Endothelial cell of umbilical vein (primary cell): ENCODE data around the gene ADARB2. TPM values are rescaled to one million over a fixed set of nuclear protein-coding genes. Genes with fewer than 3 reads are reported as not detected.

Experiments used
- BruUV-seq: library from RNA; stranded (reverse); fragments of 400-500 nt; replicated peaks from 2 replicates; lab custom pipeline; 2021; lab: Mats Ljungman, UMichigan
- CTCF ChIA-PET: fragments of 300-600, 350-600 bp; sonication (Branson Sonifier 250); formaldehyde crosslinking; loops from one replicate; lab custom pipeline; 2021; ENCODE audit warnings: antibody characterized with exemption, inconsistent platforms; lab: Charles Lee
- POLR2A ChIA-PET: fragments of 300-600, 350-600 bp; sonication (Branson Sonifier 250); formaldehyde crosslinking; loops from one replicate; lab custom pipeline; 2021; ENCODE audit warnings: antibody characterized with exemption, inconsistent platforms; lab: Charles Lee
- DNase-seq: peaks from one replicate; pipeline ENCODE4 v3.0.0-alpha.2; 2011; ENCODE audit warnings: low read depth, low spot score
- FAIRE-seq: peaks from 2 replicates; lab custom pipeline; 2011; peaks lifted over from hg19 to GRCh38; lab: Jason Lieb, UNC
- H2AFZ ChIP-seq: 2 replicates; pipeline ENCODE4 v1.6.0; 2012; ENCODE audit warnings: low read depth, low read length, control low read depth, inconsistent platforms
- H3K27ac ChIP-seq: 2 replicates; pipeline ENCODE4 v1.5.1; 2011; ENCODE audit warnings: low read depth, mild to moderate bottlenecking, control low read depth, low read length, moderate library complexity; ENCODE audit not compliant: insufficient read depth
- H3K27me3 ChIP-seq, 2 experiments: 2 replicates each; pipeline versions ENCODE4 v1.6.0 to v1.6.1; 2011; ENCODE audit warnings: low read length in 2 of 2, mixed read lengths in 1 of 2; ENCODE audit not compliant: control insufficient read depth in 2 of 2, insufficient read depth in 2 of 2
- H3K36me3 ChIP-seq, 2 experiments: 2 replicates in 1 of 2; 3 replicates in 1 of 2; pipeline ENCODE4 v1.5.1; 2011; ENCODE audit warnings: low read length in 2 of 2, mild to moderate bottlenecking in 1 of 2, moderate library complexity in 1 of 2; ENCODE audit not compliant: control insufficient read depth in 2 of 2, insufficient read depth in 2 of 2; ENCODE audit errors: extremely low read depth in 1 of 2
- H3K4me1 ChIP-seq: 3 replicates; pipeline ENCODE4 v1.5.1; 2011; ENCODE audit warnings: mild to moderate bottlenecking, low read length; ENCODE audit not compliant: control insufficient read depth, insufficient read depth; ENCODE audit errors: extremely low read depth
- H3K4me2 ChIP-seq: 2 replicates; pipeline ENCODE4 v1.6.1; 2011; ENCODE audit warnings: low read length, control low read depth, mixed read lengths; ENCODE audit not compliant: insufficient read depth
- H3K4me3 ChIP-seq, 3 experiments: fragments of 200-600 bp in 1 of 3; sonication (generic), shearing (Covaris generic) in 1 of 3; replicated peaks in 1 of 3; 2 replicates each; pipeline ENCODE4 v1.5.1; 2011 to 2016; ENCODE audit warnings: control low read depth in 3 of 3, low read length in 3 of 3, mild to moderate bottlenecking in 2 of 3, inconsistent platforms in 1 of 3, low read depth in 1 of 3, moderate library complexity in 1 of 3; ENCODE audit not compliant: insufficient read depth in 1 of 3
- H3K79me2 ChIP-seq: 2 replicates; pipeline ENCODE4 v1.6.0; 2012; ENCODE audit warnings: low read length, inconsistent platforms; ENCODE audit not compliant: control insufficient read depth, insufficient read depth
- H3K9ac ChIP-seq: replicated peaks from 2 replicates; pipeline ENCODE3; 2011; ENCODE audit warnings: low read length, control low read depth; ENCODE audit not compliant: insufficient read depth; ENCODE audit errors: extremely low read depth
- H3K9me1 ChIP-seq: replicated peaks from 3 replicates; pipeline ENCODE4 v1.6.0; 2011; ENCODE audit warnings: mild to moderate bottlenecking, low read length; ENCODE audit not compliant: control insufficient read depth, insufficient read depth; ENCODE audit errors: extremely low read depth
- H3K9me3 ChIP-seq: replicated peaks from 2 replicates; pipeline ENCODE4 v1.5.1; 2012; ENCODE audit warnings: low read length, inconsistent platforms; ENCODE audit not compliant: control insufficient read depth, insufficient read depth
- H4K20me1 ChIP-seq: replicated peaks from 2 replicates; pipeline ENCODE3; 2011; ENCODE audit warnings: mild to moderate bottlenecking, low read length; ENCODE audit not compliant: control insufficient read depth, insufficient read depth; ENCODE audit errors: extremely low read depth
- CTCF ChIP-seq, 2 donors: IDR thresholded peaks; 1 replicate in 1 of 2; 2 replicates in 1 of 2; pipeline ENCODE4 v1.5.1; 2011; ENCODE audit warnings: low read length in 2 of 2, mild to moderate bottlenecking in 2 of 2, moderate library complexity in 2 of 2, control low read depth in 1 of 2, inconsistent platforms in 1 of 2, low read depth in 1 of 2; ENCODE audit not compliant: insufficient read depth in 1 of 2; ENCODE audit errors: extremely low read depth in 1 of 2
- EZH2 ChIP-seq: IDR thresholded peaks from 2 replicates; pipeline ENCODE4 v1.6.1; 2012; ENCODE audit warnings: borderline replicate concordance, low read depth, mild to moderate bottlenecking, moderate library complexity, low read length, inconsistent platforms; ENCODE audit not compliant: severe bottlenecking
- FOS ChIP-seq: IDR thresholded peaks from 2 replicates; pipeline ENCODE4 v1.6.1; 2011; ENCODE audit warnings: mild to moderate bottlenecking, low read length, moderate library complexity, borderline replicate concordance; ENCODE audit not compliant: insufficient read depth
- GATA2 ChIP-seq: IDR thresholded peaks from 2 replicates; pipeline ENCODE4 v1.7.0; 2011; ENCODE audit warnings: low read depth, mild to moderate bottlenecking, moderate library complexity, mixed read lengths, low read length; ENCODE audit not compliant: insufficient read length, insufficient read depth
- JUN ChIP-seq: IDR thresholded peaks from 2 replicates; pipeline ENCODE4 v1.6.1; 2011; ENCODE audit warnings: borderline replicate concordance, low read depth; ENCODE audit not compliant: insufficient read length, insufficient read depth
- MAX ChIP-seq: IDR thresholded peaks from 2 replicates; pipeline ENCODE4 v1.6.1; 2011; ENCODE audit not compliant: insufficient read depth, insufficient read length
- MYC ChIP-seq: IDR thresholded peaks from one replicate; pipeline ENCODE4 v1.6.1; 2011; ENCODE audit warnings: mild to moderate bottlenecking, low read depth, low read length
- POLR2A ChIP-seq: IDR thresholded peaks from 2 replicates; pipeline ENCODE4 v1.6.1; 2012; ENCODE audit warnings: low read depth, mild to moderate bottlenecking, control low read depth, low read length
- POLR2AphosphoS5 ChIP-seq: IDR thresholded peaks from 2 replicates; pipeline ENCODE4 v1.6.1; 2012; ENCODE audit warnings: low read depth, mild to moderate bottlenecking, control low read depth, low read length, moderate library complexity; ENCODE audit not compliant: insufficient read depth
- dilution Hi-C: fragments of 300-500 bp; cut with MboI; formaldehyde crosslinking; loops from one replicate; pipeline ENCODE4 v1.15.0; 2019; ENCODE audit warnings: low sequenced_read_pairs; ENCODE audit not compliant: extremely low pct_ligation_motif_present
- intact Hi-C: fragments of 100-400 bp; cut with micrococcal nuclease; formaldehyde crosslinking; loops from one replicate; pipeline ENCODE4 v1.10.0; 2022
- polyA plus RNA-seq, 4 experiments: library from polyadenylated mRNA; depleted of rRNA in 3 of 4; stranded (reverse) in 3 of 4; unstranded in 1 of 4; fragments of >200 nt; gene quantifications; 2 replicates each; pipeline versions ENCODE4 v1.2.1 to v1.2.3, GENCODE V29; 2011 to 2012; ENCODE audit warnings: missing spikeins in 1 of 4
- total RNA-seq: library from RNA; stranded (reverse); gene quantifications from 2 replicates; pipeline ENCODE4 v1.2.3, GENCODE V29; 2021

ADARB2 gene
- total and polyA plus RNA-seq, 2 donors (not counting 3 experiments of a cell fraction or from before 2014, with no cell fraction given) = not detected

- H3K36me3 ChIP-seq = no peaks in the 10 kb centered on the region
- no peaks in the 10 kb centered on the region for H4K20me1 ChIP-seq
- TF ChIP-seq GATA2 (no peak), MYC (no peak), MAX (no peak), JUN (no peak), POLR2A (no peak), POLR2AphosphoS5 (no peak), FOS (no peak), CTCF (IDR thresholded peaks at IDR 0.05; ENCODE audit: extremely low read depth in 1 of 2, insufficient read depth in 1 of 2, low read depth in 1 of 2, low read length in 2 of 2) (no peak), EZH2 (no peak)
- no peaks in the 10 kb centered on the region for H3K27me3 ChIP-seq
- no peak overlapping the region for H3K27ac ChIP-seq
- H3K4me3 ChIP-seq = no peak overlapping the region
- dilution Hi-C loops (no loop called here), intact Hi-C loops (no loop called here)
- H3K9me3 ChIP-seq = no peaks in the 10 kb centered on the region
- no peak overlapping the region for H2AFZ ChIP-seq
- H3K9me1 ChIP-seq = no peaks in the 10 kb centered on the region
- H3K79me2 ChIP-seq = no peaks in the 10 kb centered on the region
- H3K4me2 ChIP-seq = no peak overlapping the region
- ChIA-PET CTCF (no interaction called here), POLR2A (no interaction called here)
- H3K4me1 ChIP-seq = no peaks in the 10 kb centered on the region
- DNase-seq (no peak), FAIRE-seq (no peak)
- H3K9ac ChIP-seq = no peak overlapping the region
- no TSS peak for BruUV-seq
Measured at GRCh38 chr10:1467334-1468076, 269.8 kb downstream of the ADARB2 start.
